OCI-LY1 (cell line): ENCODE measurements around the gene GAPVD1.
"Not testable (repeated sequence)": the region's sequence is repeated elsewhere in the genome, so short reads cannot be mapped to it uniquely, and the experiment has no call there.

Source experiments
- H2AFZ ChIP-seq: fragments of 200-600 bp; sonication (generic), shearing (Covaris generic); 2 replicates; pipeline ENCODE4 v1.6.0; 2014; ENCODE audit warnings: antibody characterized with exemption, mild to moderate bottlenecking, low read length
- H3F3A ChIP-seq: fragments of 200-600 bp; sonication (generic), shearing (Covaris generic); 2 replicates; pipeline ENCODE4 v1.6.0; 2014; ENCODE audit warnings: mild to moderate bottlenecking, antibody characterized with exemption, low read length, moderate library complexity; ENCODE audit not compliant: insufficient read depth
- H3K27ac ChIP-seq: fragments of 200-600 bp; sonication (generic); 2 replicates; pipeline ENCODE4 v1.5.1; 2014; ENCODE audit warnings: low read length, mixed run types, mild to moderate bottlenecking, low read depth; ENCODE audit not compliant: poor library complexity, severe bottlenecking
- H3K27me3 ChIP-seq: fragments of 200-600 bp; sonication (generic); 2 replicates; pipeline ENCODE4 v1.6.0; 2014; ENCODE audit warnings: antibody characterized with exemption, mild to moderate bottlenecking, low read length, moderate library complexity; ENCODE audit not compliant: insufficient read depth
- H3K36me3 ChIP-seq: fragments of 200-600 bp; sonication (generic); 2 replicates; pipeline ENCODE4 v1.6.1; 2014; ENCODE audit warnings: mild to moderate bottlenecking, antibody characterized with exemption, low read length, moderate library complexity, mixed read lengths; ENCODE audit not compliant: insufficient read depth
- H3K4me1 ChIP-seq: fragments of 200-600 bp; sonication (generic); 2 replicates; pipeline ENCODE4 v1.5.1; 2014; ENCODE audit warnings: mild to moderate bottlenecking, low read length, moderate library complexity; ENCODE audit not compliant: insufficient read depth, severe bottlenecking
- H3K4me2 ChIP-seq: fragments of 200-600 bp; sonication (generic), shearing (Covaris generic); 2 replicates; pipeline ENCODE4 v1.6.1; 2014; ENCODE audit warnings: low read length
- H3K4me3 ChIP-seq: fragments of 200-600 bp; sonication (generic); 2 replicates; pipeline ENCODE4 v1.5.1; 2014; ENCODE audit warnings: low read length, low read depth, mild to moderate bottlenecking, mixed read lengths; ENCODE audit not compliant: poor library complexity, severe bottlenecking
- H3K79me2 ChIP-seq: fragments of 200-600 bp; shearing (Covaris generic); 2 replicates; pipeline ENCODE4 v1.6.1; 2016; ENCODE audit warnings: mixed run types, low read length, mixed read lengths; ENCODE audit not compliant: insufficient read depth
- H3K9ac ChIP-seq: fragments of 200-600 bp; sonication (generic), shearing (Covaris generic); 2 replicates; pipeline ENCODE4 v1.6.1; 2014; ENCODE audit warnings: mild to moderate bottlenecking, low read length, mixed read lengths
- H3K9me2 ChIP-seq: fragments of 200-600 bp; sonication (generic), shearing (Covaris generic); 2 replicates; pipeline ENCODE4 v1.6.1; 2014; ENCODE audit warnings: low read depth, mild to moderate bottlenecking, low read length, mixed read lengths
- H3K9me3 ChIP-seq: fragments of 200-600 bp; shearing (Covaris generic); 2 replicates; pipeline ENCODE4 v1.6.1; 2014; ENCODE audit warnings: low read length, mixed read lengths
- H4K20me1 ChIP-seq: fragments of 200-600 bp; sonication (generic), shearing (Covaris generic); 2 replicates; pipeline ENCODE4 v1.6.0; 2016; ENCODE audit warnings: mild to moderate bottlenecking, low read length; ENCODE audit not compliant: insufficient read depth
- CTCF ChIP-seq: fragments of 200-600 bp; sonication (generic), shearing (Covaris generic); IDR thresholded peaks from 2 replicates; pipeline ENCODE4 v1.5.1; 2017; ENCODE audit warnings: mild to moderate bottlenecking, antibody characterized with exemption, low read length, moderate library complexity, mixed read lengths
- EZH2 ChIP-seq: fragments of 200-600 bp; sonication (generic), shearing (Covaris generic); IDR thresholded peaks from 2 replicates; pipeline ENCODE4 v1.8.0; 2017; ENCODE audit warnings: borderline replicate concordance, mixed run types, mild to moderate bottlenecking, antibody characterized with exemption, low read length, moderate library complexity, mixed read lengths

GAPVD1 gene

GRCh38 chr9:125280945-125281344 is 19.3 kb downstream of the GAPVD1 start:
- H3F3A ChIP-seq, result no peaks in the 10 kb centered on the region
- no peak overlapping the region for H3K27ac ChIP-seq
- no peak overlapping the region for H3K4me2 ChIP-seq
- H3K79me2 ChIP-seq, result peaks cover 65% of the 10 kb centered on the region
- no peaks in the 10 kb centered on the region for H3K4me1 ChIP-seq
- peaks cover 5% of the 10 kb centered on the region; the same call in 1 of the 2 replicates for H3K36me3 ChIP-seq
- TF ChIP-seq CTCF (no peak), EZH2 (no peak)
- no peaks in the 10 kb centered on the region for H4K20me1 ChIP-seq
- no peaks in the 10 kb centered on the region for H3K27me3 ChIP-seq
- H2AFZ ChIP-seq, result no peak overlapping the region
- H3K4me3 ChIP-seq, result no peak overlapping the region
- no peaks in the 10 kb centered on the region for H3K9me3 ChIP-seq
- H3K9ac ChIP-seq, result no peak overlapping the region
- no peaks in the 10 kb centered on the region for H3K9me2 ChIP-seq

- Histone ChIP-seq H3K27me3 (no peaks in the 10 kb centered on the region), H3K4me1 (no peaks in the 10 kb centered on the region), H3K9me2 (no peaks in the 10 kb centered on the region), H3K4me2 (no peak overlapping the region), H3K9me3 (no peaks in the 10 kb centered on the region), H2AFZ (no peak overlapping the region), H3F3A (no peaks in the 10 kb centered on the region), H4K20me1 (no peaks in the 10 kb centered on the region), H3K4me3 (no peak overlapping the region), H3K27ac (no peak overlapping the region), H3K79me2 (peaks cover 40% of the 10 kb centered on the region), H3K36me3 (peaks cover 7% of the 10 kb centered on the region; the same call in 1 of the 2 replicates), H3K9ac (no peak overlapping the region)
- TF ChIP-seq EZH2 (no peak), CTCF (no peak)
Measured at GRCh38 chr9:125284855-125285254, 23.2 kb downstream of the GAPVD1 start.

GRCh38 chr9:125286935-125287433 is 25.4 kb downstream of the GAPVD1 start:
- H3K27me3 ChIP-seq, H3K4me1 ChIP-seq, H3K27ac ChIP-seq, H3K9me3 ChIP-seq, H3K36me3 ChIP-seq, H3K9ac ChIP-seq, H2AFZ ChIP-seq, H3K9me2 ChIP-seq, H3F3A ChIP-seq, H3K4me2 ChIP-seq, H3K4me3 ChIP-seq, H4K20me1 ChIP-seq: not testable (repeated sequence)
- peaks cover 37% of the 10 kb centered on the region for H3K79me2 ChIP-seq

- Histone ChIP-seq H3F3A (no peaks in the 10 kb centered on the region), H3K79me2 (peaks cover 27% of the 10 kb centered on the region), H3K4me1 (no peaks in the 10 kb centered on the region), H3K4me2 (no peak overlapping the region), H3K4me3 (no peak overlapping the region), H3K9me3 (no peaks in the 10 kb centered on the region), H4K20me1 (no peaks in the 10 kb centered on the region), H3K27ac (no peak overlapping the region), H3K9me2 (no peaks in the 10 kb centered on the region), H3K36me3 (peaks cover 13% of the 10 kb centered on the region; the same call in 1 of the 2 replicates), H3K9ac (no peak overlapping the region), H2AFZ (no peak overlapping the region), H3K27me3 (no peaks in the 10 kb centered on the region)
- TF ChIP-seq EZH2 (no peak), CTCF (no peak)
Measured at GRCh38 chr9:125293134-125293533, 31.5 kb downstream of the GAPVD1 start.
